HG03135 (cell line): ENCODE results near the gene KBTBD12.
"Not testable (repeated sequence)": the region's sequence is repeated elsewhere in the genome, so short reads cannot be mapped to it uniquely, and the experiment has no call there.

Source experiments
- ATAC-seq: cut with Tn5 transposase; IDR thresholded peaks from one replicate; pipeline ENCODE4 v1.9.1; 2021; ENCODE audit warnings: mild to moderate bottlenecking, moderate library complexity; ENCODE audit not compliant: unreplicated experiment

Gene KBTBD12

DNA sequence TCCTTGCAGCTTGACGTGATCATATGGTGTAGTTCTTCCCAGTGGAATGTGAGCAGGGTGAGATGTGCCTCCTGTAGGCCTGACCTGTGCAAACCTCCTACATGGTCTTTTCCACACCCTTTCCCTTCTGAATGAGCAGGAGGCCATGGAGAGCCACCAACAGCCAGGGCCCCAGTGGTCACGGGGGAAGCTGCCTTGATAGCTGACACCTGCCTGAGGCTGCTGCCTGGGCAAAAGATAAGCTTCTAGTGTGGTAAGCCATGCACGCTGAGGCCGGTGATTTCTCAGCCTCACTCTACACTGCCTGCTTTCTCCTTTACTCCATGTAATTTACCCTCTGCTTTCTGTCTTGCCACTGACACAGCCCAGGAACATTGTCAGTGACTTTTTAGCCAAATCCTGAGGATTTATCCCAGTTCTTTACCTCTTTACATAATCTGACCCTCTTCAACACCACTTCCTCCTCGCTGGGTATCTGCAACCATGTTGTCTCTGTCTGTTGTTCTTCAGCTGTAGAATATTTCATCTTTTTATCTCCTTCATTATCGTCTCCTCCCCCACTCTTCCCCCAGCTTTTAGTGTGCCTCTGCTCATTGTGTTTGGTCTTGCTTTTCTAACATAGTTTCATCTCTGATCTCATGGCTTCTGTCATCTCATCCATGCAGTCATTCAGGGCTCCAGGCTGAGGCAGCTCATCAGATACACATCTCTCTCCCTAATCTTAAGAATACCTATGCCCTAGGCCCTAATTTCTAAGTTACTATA is 11.2 kb upstream of the KBTBD12 start:
- no peak for ATAC-seq

- ATAC-seq: no peak
Measured at GRCh38 chr3:127905556-127905955, 9.5 kb upstream of the KBTBD12 start.

DNA sequence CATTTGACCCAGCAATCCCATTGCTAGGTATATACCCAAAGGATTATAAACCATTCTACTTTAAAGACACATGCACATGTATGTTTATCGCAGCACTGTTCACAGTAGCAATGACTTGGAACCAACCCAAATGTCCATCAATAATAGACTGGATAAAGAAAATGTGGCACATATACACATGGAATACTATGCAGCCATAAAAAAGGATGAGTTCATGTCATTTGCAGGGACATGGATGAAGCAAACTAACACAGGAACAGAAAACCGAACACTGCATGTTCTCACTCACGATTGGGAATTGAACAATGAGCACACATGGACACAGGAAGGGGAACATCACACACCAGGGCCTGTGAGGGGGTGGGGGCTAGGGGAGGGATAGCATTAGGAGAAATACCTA is 8.4 kb upstream of the KBTBD12 start:
- ATAC-seq: not testable (repeated sequence)

GRCh38 chr3:127908202-127908601 is 6.8 kb upstream of the KBTBD12 start:
- ATAC-seq: no peak

DNA sequence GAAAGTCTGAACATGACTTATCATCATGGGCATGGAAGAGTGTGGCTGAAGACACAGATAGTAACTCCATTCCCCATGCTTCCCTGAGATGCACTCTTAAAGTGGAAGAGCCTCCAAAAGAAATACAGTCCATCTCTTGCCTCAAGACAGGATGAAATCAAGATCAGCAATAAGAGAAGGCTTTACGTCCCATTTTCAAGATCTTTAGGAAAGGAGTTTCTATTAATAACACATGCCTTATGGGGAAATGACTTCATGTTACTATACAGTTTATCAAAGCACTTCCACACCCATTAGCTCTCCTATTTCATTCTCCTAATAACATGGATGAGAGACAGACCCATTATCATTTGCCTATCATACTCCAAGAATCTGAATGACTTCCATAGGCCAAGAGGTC is 6.1 kb upstream of the KBTBD12 start:
- no peak for ATAC-seq

GRCh38 chr3:127909646-127910045 is 5.4 kb upstream of the KBTBD12 start:
- no peak for ATAC-seq

DNA sequence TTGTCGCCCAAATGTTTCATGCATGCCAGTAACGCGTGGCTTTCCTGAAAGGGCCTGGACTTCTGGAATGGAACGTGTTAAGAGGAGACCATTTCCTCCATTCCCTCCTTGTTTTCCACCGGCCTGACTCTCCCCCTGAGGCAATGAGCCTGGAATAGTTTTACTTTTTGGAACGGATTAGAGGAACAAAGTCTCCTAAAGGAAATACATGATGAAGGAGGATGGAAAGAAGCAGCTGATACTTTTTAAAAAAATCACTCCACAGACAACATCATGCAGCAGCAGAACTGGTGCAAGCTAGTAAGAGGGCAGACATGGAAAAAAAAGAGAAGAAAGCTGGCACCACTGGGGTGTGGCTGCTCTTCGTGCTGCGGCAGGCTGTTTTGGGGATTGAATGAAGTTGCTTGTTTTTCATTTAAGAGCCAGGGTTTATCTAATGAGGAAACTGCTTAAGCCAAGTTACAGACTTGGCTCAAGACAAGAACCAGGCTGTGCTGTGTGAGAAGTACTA is 3.6 kb upstream of the KBTBD12 start:
- ATAC-seq: no peak

DNA sequence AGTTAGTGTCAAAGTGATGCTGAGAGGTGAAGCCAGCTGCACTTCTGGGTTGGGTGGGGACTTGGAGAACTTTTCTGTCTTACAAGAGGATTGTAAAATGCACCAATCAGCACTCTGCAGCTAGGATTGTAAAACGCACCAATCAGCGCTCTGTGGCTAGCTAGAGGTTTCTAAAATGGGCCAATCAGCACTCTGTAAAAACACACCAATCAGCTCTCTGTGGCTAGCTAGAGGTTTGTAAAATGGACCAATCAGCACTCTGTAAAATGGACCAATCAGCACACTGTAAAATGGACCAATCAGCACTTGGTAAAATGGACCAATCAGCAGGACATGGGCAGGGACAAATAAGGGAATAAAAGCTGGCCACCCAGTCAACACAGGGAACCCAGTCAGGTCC is 1.2 kb upstream of the KBTBD12 start:
- not testable (repeated sequence) for ATAC-seq

- no peak for ATAC-seq
Measured at GRCh38 chr3:127914584-127914983, 448 bp upstream of the KBTBD12 start.

DNA sequence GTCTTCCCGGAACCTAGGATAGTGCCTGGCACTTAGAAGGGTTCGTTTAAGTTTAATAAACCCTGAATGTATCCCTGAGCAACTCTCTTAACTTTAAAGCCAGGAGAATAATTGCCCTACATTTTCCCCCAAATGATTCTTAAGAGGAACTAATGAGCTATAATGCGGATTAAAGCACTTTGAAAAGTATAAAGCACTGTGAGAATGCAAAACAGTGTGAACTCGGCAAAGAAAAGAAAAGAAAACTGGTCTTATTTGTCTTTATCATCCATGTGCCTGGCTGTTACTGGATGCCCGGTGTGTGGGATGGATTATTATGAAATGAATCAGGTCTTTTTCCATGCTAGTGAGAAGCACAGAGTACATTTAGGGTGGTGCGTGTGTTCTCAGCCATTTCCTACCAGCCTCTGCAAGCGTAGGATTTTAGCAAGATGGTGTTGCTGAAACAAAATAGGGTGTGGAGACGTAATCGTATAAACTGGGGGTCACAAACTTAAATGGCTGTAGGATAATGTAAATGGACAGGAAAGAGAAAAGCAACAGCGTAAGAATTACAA is 983 bp downstream of the KBTBD12 start:
- ATAC-seq: no peak

GRCh38 chr3:127920738-127921137 is 5.7 kb downstream of the KBTBD12 start:
- ATAC-seq: no peak

GRCh38 chr3:127923611-127924010 is 8.6 kb downstream of the KBTBD12 start:
- ATAC-seq: no peak

DNA sequence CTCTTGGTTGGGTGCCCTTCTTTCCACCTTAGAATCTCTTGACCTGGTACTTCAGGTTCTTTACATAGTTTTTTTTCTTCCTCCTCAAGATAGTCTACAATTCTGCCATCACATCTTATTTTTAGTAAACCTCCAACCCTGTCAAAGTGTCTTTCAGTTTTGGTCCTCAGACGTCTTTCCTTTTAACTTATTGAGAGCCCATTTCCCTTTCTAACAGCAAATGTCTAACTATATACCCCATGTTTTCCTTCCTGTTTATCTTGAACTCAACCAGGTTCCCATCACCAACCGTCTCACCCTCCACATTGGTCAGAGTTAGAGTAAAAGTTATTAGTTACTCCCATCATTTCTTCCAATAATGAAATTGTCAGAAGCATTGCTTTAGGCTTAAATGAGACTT is 10.4 kb downstream of the KBTBD12 start:
- ATAC-seq: no peak

- ATAC-seq: no peak
Measured at GRCh38 chr3:127927829-127928604, 13.0 kb downstream of the KBTBD12 start.

DNA sequence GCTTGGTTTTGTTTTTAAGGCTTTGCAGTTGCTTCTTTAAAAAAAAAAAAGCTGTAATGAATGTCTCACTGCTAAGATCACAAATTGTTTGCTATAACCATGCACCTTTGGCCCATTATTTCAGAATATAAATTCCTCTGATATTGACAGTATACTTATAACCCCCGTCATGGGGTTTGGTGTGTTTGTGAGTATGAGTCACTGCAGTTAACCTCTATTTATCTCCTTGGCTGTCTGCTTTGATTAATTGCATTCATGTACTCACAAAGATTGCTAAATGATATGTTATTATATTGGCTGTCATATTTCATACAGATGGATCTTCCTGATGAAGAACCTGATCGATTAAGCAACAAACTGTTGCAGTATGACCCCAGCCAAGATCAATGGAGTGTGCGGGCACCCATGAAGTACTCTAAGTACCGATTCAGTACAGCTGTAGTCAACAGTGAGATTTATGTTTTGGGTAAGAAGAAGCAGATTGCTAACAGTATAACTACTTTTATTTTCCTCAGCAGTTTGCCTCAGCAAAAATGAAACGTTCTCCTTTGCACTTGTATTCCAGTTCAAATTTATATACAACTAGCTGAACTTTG is 14.9 kb downstream of the KBTBD12 start:
- ATAC-seq: no peak

DNA sequence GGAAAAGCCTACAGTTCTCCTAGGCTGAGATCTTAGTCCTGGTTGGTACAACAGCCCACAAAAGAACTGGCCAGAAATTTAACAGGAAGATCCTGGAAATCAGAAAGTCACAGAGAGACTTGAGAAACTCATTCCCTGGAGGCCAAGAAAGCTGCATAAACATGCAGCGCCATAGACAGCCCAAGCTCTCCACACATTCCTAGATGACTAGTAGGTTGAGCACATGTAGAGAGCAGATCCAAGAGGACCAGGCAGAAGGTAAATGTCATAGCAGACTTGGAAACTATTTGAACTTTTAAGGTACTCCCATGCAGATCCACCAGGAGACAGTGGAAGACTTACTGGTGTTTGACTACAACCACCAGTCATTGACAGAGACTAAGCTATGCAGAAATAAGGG is 18.4 kb downstream of the KBTBD12 start:
- no peak for ATAC-seq

DNA sequence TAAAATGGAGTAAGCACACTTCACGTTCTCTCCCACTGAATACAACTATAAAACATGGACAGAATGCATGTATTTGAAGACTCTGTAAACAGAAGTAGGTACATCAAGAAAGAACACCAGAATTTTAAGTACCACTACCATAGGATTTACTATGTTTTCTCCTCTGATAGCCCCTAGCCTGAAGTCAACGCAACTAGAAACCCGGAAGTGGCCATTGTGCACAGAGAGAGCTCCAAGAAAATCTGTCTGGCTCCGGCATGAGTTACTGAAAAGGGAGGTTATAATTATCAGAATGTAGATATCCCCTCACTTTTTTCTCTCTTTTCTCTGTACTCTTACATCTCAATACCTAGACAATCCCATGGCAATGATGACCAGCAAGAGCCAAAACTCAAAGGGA is 23.8 kb downstream of the KBTBD12 start:
- no peak for ATAC-seq

GRCh38 chr3:127940116-127940515 is 25.1 kb downstream of the KBTBD12 start:
- no peak for ATAC-seq

- no peak for ATAC-seq
Measured at GRCh38 chr3:127942613-127943012, 27.6 kb downstream of the KBTBD12 start.

- ATAC-seq: no peak
Measured at GRCh38 chr3:127948211-127948610, 33.2 kb downstream of the KBTBD12 start.

DNA sequence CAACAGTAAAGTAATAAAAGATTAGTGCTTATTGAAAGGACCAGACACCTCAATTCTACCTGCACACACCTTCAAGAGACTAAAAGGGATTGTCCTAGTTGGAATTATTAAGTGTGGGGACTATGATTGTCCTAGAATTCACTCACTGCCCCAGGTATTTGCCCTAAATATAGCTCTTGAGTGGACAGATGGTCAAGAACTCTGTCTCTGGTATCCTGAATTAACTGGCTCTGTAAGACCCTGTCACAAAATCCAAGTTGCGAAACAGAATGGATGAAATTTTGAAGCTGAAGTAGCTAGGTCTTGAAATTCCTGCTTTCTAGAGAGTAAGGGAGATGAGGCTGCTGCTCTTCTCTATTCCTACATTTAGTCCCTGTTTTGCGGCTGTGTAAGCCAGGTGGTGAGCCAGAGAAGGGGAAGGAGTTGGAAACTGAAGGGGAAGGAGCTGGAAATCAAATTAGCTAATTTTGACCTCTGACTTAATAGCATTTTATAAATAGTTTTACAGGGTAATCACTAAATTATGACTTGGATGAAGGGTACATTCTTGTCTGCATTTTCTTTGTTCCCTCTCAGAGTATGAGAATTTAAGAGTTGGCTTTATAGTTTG is 34.5 kb downstream of the KBTBD12 start:
- ATAC-seq: no peak
